HG03378 (cell line): ENCODE data around the gene CCT3.
"Not testable (repeated sequence)": the region's sequence is repeated elsewhere in the genome, so short reads cannot be mapped to it uniquely, and the experiment has no call there.

Experiments
- ATAC-seq: cut with Tn5 transposase; IDR thresholded peaks from one replicate; pipeline ENCODE4 v1.9.1; 2021; ENCODE audit warnings: mild to moderate bottlenecking, moderate library complexity; ENCODE audit not compliant: unreplicated experiment

CCT3 gene

GRCh38 chr1:156368889-156369684, 31.0 kb upstream of the CCT3 start, which contains the start of gene RHBG:
Gene RHBG, plus strand, starts transcription at chr1:156369211. Its CDS starts 39 bp downstream, at chr1:156369250.
- no peak for ATAC-seq

GRCh38 chr1:156368157-156368658, 30.1 kb upstream of the CCT3 start:
- no peak for ATAC-seq

GRCh38 chr1:156367383-156368156, 29.5 kb upstream of the CCT3 start:
- ATAC-seq: no peak

GRCh38 chr1:156366378-156367166, 28.5 kb upstream of the CCT3 start:
- ATAC-seq: no peak

- no peak for ATAC-seq
These were observed 27.7 kb upstream of the CCT3 start for GRCh38 chr1:156365754-156366153.

- ATAC-seq: no peak
These were observed 22.4 kb upstream of the CCT3 start for GRCh38 chr1:156360534-156360933.

GRCh38 chr1:156359973-156360372, 21.9 kb upstream of the CCT3 start:
- no peak for ATAC-seq

GRCh38 chr1:156359249-156359648, 21.2 kb upstream of the CCT3 start:
- no peak for ATAC-seq

GRCh38 chr1:156358641-156359040, 20.5 kb upstream of the CCT3 start:
- no peak for ATAC-seq

GRCh38 chr1:156357977-156358376, 19.9 kb upstream of the CCT3 start:
- ATAC-seq: no peak

- no peak for ATAC-seq
These were observed 18.9 kb upstream of the CCT3 start for GRCh38 chr1:156356875-156357534.

GRCh38 chr1:156356262-156356874, 18.3 kb upstream of the CCT3 start:
- ATAC-seq: no peak

- ATAC-seq: not testable (repeated sequence)
These were observed 14.4 kb upstream of the CCT3 start for GRCh38 chr1:156352481-156352880.

GRCh38 chr1:156347331-156347730, 9.2 kb upstream of the CCT3 start:
- no peak for ATAC-seq

- no peak for ATAC-seq
These were observed 8.5 kb upstream of the CCT3 start for GRCh38 chr1:156346636-156347035.

- not testable (repeated sequence) for ATAC-seq
These were observed 7.9 kb upstream of the CCT3 start for GRCh38 chr1:156346035-156346434.

GRCh38 chr1:156344409-156344808, 6.3 kb upstream of the CCT3 start:
- ATAC-seq: no peak

GRCh38 chr1:156342166-156342955, 4.3 kb upstream of the CCT3 start:
- ATAC-seq: no peak

- ATAC-seq: no peak
These were observed 258 bp downstream of the CCT3 start for GRCh38 chr1:156337888-156338179.
